Stimulated activated CD4-positive, alpha-beta T cell treated with anti-CD3 and anti-CD28 coated beads, Interleukin-1b, Interleukin-23, amount 100 ng/mL, for 1 hour (primary cell): ENCODE measurements around the gene STYXL2.

Source experiments
- DNase-seq, 2 donors: peaks; one replicate each; pipeline ENCODE4 v3.0.0-alpha.2; 2020; ENCODE audit warnings: low read depth in 2 of 2

Gene STYXL2

GRCh38 chr1:167109125-167109524 is 15.2 kb downstream of the STYXL2 start:
- DNase-seq, result no peak

DNA sequence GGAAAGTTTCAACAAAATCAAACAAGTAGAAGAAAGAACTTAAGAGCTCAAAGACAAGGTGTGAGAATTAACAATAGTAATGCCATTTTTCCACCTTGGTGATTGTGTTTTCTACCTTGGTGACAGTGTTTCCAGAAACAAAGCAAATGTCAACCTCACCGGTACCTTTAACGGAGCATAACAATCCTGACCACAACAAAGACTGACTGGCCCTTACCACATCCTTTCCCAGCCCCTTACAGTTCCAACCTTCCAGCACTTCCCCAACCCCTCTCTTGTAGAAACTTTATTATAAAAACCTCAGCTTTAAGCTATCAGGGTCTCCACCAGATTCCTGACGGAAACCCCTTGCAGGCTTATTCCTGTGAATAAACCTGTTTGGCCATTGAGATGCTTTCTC is 16.7 kb downstream of the STYXL2 start:
- DNase-seq, result no peak

DNA sequence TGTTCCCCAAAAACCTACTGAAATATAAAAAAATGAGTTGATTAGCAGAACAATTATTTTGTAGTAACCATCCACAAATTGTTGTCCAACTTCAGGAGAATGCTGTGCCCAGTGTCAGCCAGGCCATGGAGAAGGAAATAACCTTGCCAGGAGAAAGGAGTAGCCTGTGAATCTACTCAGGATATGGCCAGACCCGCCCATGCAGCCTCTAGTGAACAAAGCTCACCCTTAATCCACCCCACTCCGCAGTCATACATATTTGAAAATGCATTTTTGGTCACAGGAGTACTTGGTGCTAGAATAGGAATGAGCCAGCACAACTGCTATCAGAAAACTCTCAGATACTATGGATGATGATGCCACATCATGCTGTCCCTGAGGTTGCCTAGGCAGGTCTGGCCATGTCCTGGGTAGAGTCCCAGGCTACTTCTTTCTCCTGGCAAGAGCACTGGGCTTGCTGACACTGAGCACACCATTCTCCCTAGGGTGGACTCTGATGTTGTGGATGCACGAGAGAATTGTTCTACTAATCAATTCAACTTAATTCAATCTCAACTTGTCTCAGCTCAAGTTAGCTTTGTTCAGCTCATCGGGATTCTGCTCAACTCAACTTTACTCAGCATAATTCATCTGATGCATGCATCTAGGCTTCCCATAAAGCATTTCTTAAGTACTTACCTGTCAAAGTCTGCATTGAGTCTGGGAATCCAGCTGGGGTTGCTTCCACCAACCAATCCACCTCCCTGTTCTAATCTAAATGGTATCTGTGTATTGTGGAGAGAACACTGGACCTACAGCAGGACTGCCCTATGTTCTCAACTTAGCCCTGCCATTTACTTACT is 18.2 kb downstream of the STYXL2 start:
- no peak for DNase-seq

GRCh38 chr1:167114725-167115124 is 20.9 kb downstream of the STYXL2 start:
- no peak for DNase-seq

- DNase-seq, result no peak
Observed at GRCh38 chr1:167115655-167116054, 21.8 kb downstream of the STYXL2 start.

GRCh38 chr1:167116174-167116573 is 22.3 kb downstream of the STYXL2 start:
- DNase-seq, result no peak

GRCh38 chr1:167117225-167117624 is 23.4 kb downstream of the STYXL2 start:
- no peak for DNase-seq

- no peak for DNase-seq
Observed at GRCh38 chr1:167118188-167118587, 24.3 kb downstream of the STYXL2 start.

GRCh38 chr1:167119696-167120095 is 25.8 kb downstream of the STYXL2 start:
- no peak for DNase-seq

DNA sequence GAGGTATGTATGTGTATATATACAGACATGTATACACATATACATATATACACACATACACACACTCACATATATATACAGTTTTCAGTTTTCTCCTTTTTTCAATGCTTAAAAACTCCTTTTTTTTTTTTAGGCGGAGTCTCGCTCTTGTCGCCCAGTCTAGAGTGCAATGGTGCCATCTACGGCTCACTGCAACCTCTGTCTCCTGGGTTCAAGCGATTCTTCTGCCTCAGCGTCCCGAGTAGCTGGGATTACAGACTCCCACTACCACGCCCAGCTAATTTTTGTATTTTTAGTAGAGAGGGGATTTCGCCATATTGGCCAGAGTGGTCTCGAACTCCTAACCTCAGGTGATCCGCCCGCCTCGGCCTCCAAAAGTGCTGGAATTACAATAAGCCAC is 27.0 kb downstream of the STYXL2 start:
- no peak for DNase-seq

DNA sequence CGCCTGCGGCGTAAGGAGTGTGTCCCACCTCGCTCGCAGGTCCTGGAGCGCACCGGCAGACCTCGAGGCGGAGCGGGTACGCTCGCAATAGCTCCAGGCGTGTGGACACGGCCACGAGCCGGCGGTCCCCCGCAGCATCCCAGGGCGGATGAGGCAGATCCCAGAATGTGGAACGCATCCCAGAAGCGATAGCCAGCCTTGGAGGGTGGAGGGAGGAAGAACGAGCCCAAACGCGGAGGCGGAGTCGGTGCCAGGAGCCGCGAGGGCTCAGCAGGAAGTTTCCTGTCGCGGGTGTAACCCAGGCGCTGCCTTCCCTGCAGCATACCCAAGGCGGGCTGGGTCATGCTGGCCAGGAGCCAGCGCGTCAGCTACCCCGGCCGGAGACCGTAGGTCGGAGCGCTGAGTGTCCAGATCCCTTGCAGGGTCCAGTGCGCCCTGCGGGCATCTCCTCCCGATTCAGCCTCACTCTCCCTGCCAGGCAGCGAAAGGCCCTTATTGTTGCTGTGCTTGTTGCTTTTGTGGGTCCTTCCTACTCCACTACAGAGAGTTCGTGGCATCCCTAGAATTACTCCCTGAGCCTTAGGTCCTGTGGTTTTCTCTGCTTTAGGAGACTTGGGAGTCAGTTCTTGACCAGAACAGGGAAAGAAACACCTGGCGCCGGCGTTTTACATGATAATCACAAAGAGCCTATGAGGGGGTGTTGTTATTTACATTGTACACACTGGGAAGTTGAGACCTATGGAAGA is 27.7 kb downstream of the STYXL2 start:
- no peak for DNase-seq

DNA sequence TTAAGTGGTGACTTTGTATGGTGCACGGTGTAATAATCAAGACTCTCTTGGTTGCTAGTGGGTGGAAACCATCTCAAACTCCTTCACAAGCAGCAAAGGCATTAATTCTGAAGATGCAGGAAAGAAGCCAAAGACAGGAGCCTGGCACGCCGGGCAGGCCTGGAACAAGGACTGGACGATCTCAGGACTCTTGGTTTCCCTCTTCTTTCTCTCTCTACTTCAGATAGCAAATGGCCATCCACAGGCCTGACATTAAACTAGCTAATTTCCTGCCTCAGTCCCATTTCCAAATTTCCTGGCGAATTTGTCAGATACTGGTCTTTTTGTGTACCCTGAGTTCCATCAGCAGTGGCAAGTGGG is 28.2 kb downstream of the STYXL2 start:
- DNase-seq, result no peak

DNA sequence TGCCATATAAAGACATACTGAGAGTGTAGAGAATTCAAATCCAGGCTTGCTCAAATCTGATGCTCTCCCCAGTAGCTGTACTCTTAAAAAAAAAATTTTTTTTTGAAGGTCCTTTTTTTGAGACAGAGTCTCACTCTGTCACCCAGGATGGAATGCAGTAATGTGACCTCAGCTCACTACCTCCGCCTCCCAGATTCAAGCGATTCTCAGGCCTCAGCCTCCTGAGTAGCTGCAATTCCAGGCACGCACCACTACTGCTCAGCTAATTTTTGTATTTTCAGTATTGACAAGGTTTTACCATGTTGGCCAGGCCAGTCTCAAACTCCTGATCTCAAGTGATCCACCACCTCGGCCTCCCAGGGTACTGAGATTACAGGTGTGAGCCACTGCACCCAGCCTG is 28.7 kb downstream of the STYXL2 start:
- no peak for DNase-seq

GRCh38 chr1:167126317-167126716 is 32.4 kb downstream of the STYXL2 start:
- DNase-seq, result no peak

GRCh38 chr1:167126811-167127210 is 32.9 kb downstream of the STYXL2 start:
- no peak for DNase-seq

- no peak for DNase-seq
Observed at GRCh38 chr1:167127236-167127635, 33.4 kb downstream of the STYXL2 start.

DNA sequence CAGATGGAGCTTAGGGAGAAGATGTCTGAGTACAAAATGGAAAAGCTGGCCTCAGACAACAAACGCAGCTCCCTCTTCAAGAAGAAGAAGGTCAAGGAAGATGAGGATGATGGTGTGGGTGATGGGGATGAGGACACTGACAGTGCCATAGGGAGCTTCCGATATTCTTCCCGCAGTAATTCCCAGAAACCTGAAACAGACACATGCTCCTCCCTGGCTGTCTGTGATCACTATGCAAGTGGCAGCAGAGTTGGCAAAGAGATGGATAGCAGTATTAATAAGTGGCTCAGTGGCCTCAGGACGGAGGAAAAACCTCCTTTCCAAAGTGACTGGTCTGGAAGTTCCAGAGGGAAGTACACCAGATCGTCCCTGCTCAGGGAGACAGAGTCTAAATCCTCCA is 33.8 kb downstream of the STYXL2 start:
- no peak for DNase-seq

DNA sequence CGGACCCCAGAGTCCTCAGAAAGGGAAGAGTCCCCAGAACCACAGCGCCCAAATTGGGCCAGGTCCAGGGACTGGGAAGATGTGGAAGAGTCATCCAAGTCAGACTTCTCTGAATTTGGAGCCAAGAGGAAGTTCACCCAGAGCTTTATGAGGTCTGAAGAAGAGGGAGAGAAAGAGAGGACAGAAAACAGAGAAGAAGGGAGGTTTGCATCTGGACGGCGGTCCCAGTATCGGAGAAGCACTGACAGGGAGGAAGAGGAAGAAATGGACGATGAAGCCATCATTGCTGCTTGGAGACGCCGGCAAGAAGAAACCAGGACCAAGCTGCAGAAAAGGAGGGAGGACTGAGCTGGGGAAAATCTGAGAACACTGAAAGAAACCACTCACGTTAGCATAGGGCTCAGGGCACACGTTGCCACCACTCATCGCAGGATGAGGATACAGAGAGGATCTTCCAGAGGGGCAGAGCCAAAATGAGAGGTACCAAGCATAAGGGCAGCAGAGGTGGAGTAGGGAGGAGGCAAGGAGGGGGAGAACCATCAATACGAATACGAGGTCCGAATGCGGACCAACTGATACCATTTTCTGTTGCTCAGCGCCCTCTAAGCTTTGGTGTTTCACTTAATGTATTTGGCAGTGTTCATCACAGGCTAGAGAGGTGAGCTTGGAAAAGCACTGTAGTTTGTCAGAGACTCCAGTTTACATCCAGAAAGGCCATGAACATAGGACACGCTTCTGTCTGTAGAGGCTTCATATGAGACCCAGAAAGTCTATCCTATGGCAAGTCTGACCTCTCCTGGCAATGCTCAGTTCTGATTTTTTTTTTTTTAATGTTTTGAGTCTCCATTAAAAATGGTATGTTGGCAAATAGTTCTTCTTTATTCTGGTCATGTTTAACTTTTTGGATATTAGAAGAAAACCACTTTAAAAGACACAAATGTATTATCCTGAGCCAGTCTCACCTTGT is 34.7 kb downstream of the STYXL2 start:
- no peak for DNase-seq

DNA sequence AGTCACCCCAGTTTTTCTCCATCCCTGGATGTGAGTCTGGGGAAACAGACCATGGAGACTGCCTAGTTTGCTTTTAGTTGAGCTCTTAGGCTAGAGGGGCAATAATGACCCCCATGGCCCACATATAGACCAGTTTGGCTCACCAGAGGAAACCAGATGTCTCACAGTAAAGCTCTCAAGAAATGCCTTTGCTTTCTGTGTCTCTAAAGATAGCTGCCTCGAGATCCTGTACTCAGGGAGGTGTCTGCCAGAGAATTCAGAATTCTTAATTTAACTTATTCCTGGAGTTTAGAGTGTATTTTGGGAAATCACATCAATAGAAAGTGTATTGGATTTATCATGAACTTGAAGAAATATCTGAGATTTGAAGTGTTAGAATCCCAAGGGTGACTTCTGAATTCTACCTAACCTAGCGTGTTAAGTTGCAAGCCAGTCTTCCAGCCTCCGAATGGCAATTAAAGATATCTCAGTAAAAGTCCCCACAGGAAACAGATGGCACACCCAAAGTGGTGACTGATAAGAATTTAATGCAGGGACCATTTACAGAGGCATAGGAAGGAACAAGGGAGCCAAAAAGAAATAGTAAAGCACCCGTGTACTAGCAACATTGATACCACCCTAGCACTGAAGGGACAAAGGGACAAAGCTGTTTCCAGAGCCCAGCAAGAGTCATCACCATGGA is 37.1 kb downstream of the STYXL2 start:
- DNase-seq, result no peak

DNA sequence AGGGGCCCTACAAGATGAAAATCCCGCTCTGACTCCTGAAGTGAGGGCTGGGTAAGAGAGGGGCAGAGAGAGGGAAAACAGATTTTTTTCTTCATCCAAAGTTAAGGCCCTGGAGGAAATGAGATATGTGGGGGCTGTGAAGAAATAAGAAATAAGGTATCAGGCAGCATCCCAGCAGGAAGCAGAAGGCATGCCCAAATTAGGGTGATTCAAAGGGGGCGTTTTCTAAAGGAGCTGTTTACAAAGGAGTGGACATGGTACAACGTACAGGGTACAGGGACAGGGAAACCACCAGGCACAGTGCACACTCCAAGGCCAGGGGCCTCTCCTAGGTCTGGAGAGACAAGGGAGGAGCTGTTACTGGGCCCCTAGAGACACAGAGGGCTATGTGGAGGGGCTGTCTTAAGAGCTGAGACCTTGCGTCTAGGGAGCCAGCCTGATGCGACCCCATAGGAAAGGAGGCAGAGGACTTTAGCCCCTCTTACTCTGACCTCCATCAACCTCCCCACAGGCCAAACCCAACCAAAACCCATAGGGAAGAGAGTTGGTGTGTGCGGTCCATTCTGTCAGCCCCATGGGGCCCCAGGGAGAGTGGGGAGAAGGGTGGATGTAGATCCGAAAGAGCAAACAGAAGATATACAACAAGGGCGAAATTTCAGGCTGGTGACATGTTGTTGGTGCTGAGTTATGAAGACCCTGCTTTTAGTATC is 38.6 kb downstream of the STYXL2 start:
- DNase-seq, result no peak

DNA sequence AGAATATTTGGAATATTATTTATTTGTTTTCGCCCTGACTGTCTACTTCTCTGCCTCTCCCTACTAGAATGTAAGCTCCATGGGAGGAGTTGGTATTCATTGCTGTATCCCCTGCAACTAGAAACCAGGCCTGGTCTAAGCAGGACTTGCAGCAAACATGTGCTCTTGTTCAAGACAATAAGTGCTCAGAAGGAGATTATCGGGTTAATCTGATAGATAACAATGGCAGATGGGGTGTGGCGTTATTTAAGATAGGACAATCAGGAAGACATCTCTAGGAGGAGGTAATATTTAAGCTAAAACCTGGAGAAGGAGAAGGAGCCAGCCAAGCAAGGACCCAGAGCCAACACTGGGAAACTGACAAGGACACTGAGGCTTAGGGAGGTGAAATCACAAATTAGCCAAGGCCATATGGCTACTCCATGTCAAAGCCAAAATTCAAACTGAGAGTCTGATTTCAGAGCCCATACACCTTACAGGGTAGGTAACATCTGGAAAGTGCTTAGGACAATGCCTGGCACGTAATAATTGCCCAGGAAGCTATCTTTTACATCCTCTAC is 41.5 kb downstream of the STYXL2 start:
- no peak for DNase-seq
